ENCODE results near the gene TGFB1.

Gene TGFB1

GRCh38 chr19:41304706-41305483, 48.8 kb downstream of the TGFB1 start:
- in situ Hi-C loops (cut with HindIII; ENCODE audit: low sequenced_read_pairs) = no loop called here
- no peak overlapping the region for H3K4me3 ChIP-seq (ENCODE audit: low read depth, low read length)
- TF ChIP-seq CTCF (IDR thresholded peaks at IDR 0.05; ENCODE audit: low read depth, low read length) = no peak
- DNase-seq (ENCODE audit: low read depth, low spot score) = no peak

GRCh38 chr19:41303954-41304353, 49.8 kb downstream of the TGFB1 start:
- H3K4me3 ChIP-seq (ENCODE audit: low read depth, low read length) = no peak overlapping the region

DNA sequence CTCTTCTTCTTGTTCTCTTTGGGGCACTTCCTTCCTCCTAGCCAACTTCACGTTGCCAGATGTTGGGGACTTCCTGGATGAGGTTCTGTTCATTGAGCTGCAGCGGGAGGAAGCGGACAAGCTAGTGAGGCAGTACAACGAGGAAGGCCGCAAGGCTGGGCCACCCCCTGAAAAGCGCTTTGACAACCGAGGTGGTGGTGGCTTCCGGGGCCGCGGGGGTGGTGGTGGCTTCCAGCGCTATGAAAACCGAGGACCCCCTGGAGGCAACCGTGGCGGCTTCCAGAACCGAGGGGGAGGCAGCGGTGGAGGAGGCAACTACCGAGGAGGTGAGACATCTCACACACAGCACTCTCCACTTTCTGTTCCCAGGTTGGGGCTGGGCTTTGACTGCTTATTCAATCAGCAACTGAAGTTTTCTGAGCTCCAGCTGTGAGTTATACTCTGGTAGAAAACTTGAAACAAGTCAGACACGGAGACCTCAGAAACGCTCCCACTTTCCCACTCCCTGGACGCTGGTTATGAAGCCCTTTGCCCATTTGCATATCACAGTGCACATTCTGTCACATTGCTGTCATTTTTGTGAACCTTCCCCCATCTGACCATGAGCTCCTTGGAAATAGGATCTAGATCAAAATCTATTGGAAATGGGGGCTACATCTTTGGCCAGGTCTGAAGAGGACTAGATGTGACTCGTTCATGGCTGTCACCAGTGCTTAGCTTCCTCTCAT, 50.9 kb downstream of the TGFB1 start:
- no peak for TF ChIP-seq CTCF (IDR thresholded peaks at IDR 0.05; ENCODE audit: low read depth, low read length)
- in situ Hi-C loops (cut with HindIII; ENCODE audit: low sequenced_read_pairs) = no loop called here
- no peak overlapping the region for H3K4me3 ChIP-seq (ENCODE audit: low read depth, low read length)
- no peak for DNase-seq (ENCODE audit: low read depth, low spot score)

More at GRCh38 chr19:41303954-41304353, 49.8 kb downstream of the TGFB1 start:
- no peak for TF ChIP-seq CTCF (IDR thresholded peaks at IDR 0.05; ENCODE audit: low read depth, low read length)
- DNase-seq (ENCODE audit: low read depth, low spot score) = no peak
- in situ Hi-C loops (cut with HindIII; ENCODE audit: low sequenced_read_pairs) = no loop called here

GRCh38 chr19:41300555-41300954, 53.2 kb downstream of the TGFB1 start:
- TF ChIP-seq CTCF (IDR thresholded peaks at IDR 0.05; ENCODE audit: low read depth, low read length) = no peak
- in situ Hi-C loops (cut with HindIII; ENCODE audit: low sequenced_read_pairs) = no loop called here
- no peak overlapping the region for H3K4me3 ChIP-seq (ENCODE audit: low read depth, low read length)
- DNase-seq (ENCODE audit: low read depth, low spot score) = no peak

- in situ Hi-C loops (cut with HindIII; ENCODE audit: low sequenced_read_pairs) = no loop called here
- TF ChIP-seq CTCF (IDR thresholded peaks at IDR 0.05; ENCODE audit: low read depth, low read length) = no peak
- peak; percentile 91 for DNase-seq (ENCODE audit: low read depth, low spot score)
- no peak overlapping the region for H3K4me3 ChIP-seq (ENCODE audit: low read depth, low read length)
Observed at GRCh38 chr19:41299755-41300089, 54.0 kb downstream of the TGFB1 start.

- TF ChIP-seq CTCF (IDR thresholded peaks at IDR 0.05; ENCODE audit: low read depth, low read length) = no peak
Observed at GRCh38 chr19:41299046-41299754, 54.5 kb downstream of the TGFB1 start.

More at GRCh38 chr19:41299046-41299754, 54.5 kb downstream of the TGFB1 start:
- H3K4me3 ChIP-seq (ENCODE audit: low read depth, low read length) = no peak overlapping the region
- in situ Hi-C loops (cut with HindIII; ENCODE audit: low sequenced_read_pairs) = no loop called here
- no peak for DNase-seq (ENCODE audit: low read depth, low spot score)

Measured in astrocyte of the spinal cord (primary cell).